Uterus (tissue), 2 donors: ENCODE measurements around the gene FRMPD2.
"Not testable (repeated sequence)": the region's sequence is repeated elsewhere in the genome, so short reads cannot be mapped to it uniquely, and the experiment has no call there.

Experiments
- CTCF ChIP-seq, 4 experiments: fragments of 200-600 bp in 2 of 4; fragments of 450-650 bp in 2 of 4; sonication (generic) in 2 of 4; IDR thresholded peaks; one replicate each; pipeline ENCODE4 v1.5.1; 2016 to 2019; ENCODE audit warnings: antibody characterized with exemption in 4 of 4, mild to moderate bottlenecking in 2 of 4, moderate library complexity in 1 of 4
- POLR2A ChIP-seq, 2 donors: fragments of 450-650 bp; IDR thresholded peaks; one replicate each; pipeline ENCODE4 v1.6.1; 2016; ENCODE audit warnings: antibody characterized with exemption in 2 of 2, mild to moderate bottlenecking in 1 of 2, moderate library complexity in 1 of 2

DNA sequence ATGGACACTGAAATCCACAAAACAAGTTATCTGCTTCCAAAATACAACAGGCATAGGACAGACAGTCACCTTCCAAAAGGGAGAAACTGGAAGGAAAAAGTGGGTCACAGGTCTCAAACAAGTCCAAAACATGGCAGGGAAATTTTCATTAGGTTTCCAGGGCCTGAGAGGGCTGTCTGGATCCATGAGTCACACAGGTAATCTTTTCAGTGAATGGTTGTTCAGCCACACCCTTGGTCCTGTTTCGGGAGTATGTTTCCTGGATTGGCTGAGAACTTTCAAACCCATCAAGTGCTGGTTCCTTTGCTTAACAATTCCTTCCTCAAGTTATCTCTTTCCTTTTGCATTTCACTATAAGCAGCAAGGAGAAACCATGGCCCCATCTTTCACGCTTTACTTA is 145.5 kb downstream of the FRMPD2 start:
- not testable (repeated sequence) for TF ChIP-seq CTCF, POLR2A (IDR thresholded peaks at IDR 0.05)
